ENCODE measurements around the gene UTS2B. TPM values are rescaled to one million over a fixed set of nuclear protein-coding genes. Genes with fewer than 3 reads are reported as not detected.

UTS2B gene
- total RNA-seq, 4 donors from 2014 or later = 0.27 to 3.4 (median 2.2) TPM; not detected in 1

GRCh38 chr3:191300422-191300821 lies 29.9 kb downstream of the UTS2B start:
- in situ Hi-C loops (cut with MboI; ENCODE audit: low pct_ligation_motif_present in 1 of 4, low pct_unique_long_range_greater_than_20kb in 1 of 4, low sequenced_read_pairs in 3 of 4) (no loop called here), intact Hi-C loops (cut with DNase I; ENCODE audit: low total_unique reads) (no loop called here)
- DNase-seq = no peak
- H3K27me3 ChIP-seq = no peaks in the 10 kb centered on the region
- H3K36me3 ChIP-seq = no peaks in the 10 kb centered on the region
- no peak for TF ChIP-seq POLR2AphosphoS5 (IDR thresholded peaks at IDR 0.05)
- no peak for TF ChIP-seq CTCF (IDR thresholded peaks at IDR 0.05)
- no peak for TF ChIP-seq POLR2A (IDR thresholded peaks at IDR 0.05)
- H3K27ac ChIP-seq = no peak overlapping the region
- H3K9me3 ChIP-seq = no peaks in the 10 kb centered on the region
- H3K4me3 ChIP-seq = no peak overlapping the region
- H3K4me1 ChIP-seq = peaks cover 0 to 6% (median 3%) of the 10 kb centered on the region in 4 donors
- WGBS, 2 donors (ENCODE audit: low coverage in 1 of 2) = 48 to 57% methylated on average over 1 of the region's 1 CpG

- intact Hi-C loops (cut with DNase I; ENCODE audit: low total_unique reads) = no loop called here
- Histone ChIP-seq H3K4me3 (no peak overlapping the region), H3K36me3 (no peaks in the 10 kb centered on the region), H3K4me1 (peaks cover 0 to 6% (median 3%) of the 10 kb centered on the region in 4 donors), H3K9me3 (no peaks in the 10 kb centered on the region), H3K27me3 (no peaks in the 10 kb centered on the region), H3K27ac (no peak overlapping the region)
- no peak for DNase-seq
- in situ Hi-C loops (cut with MboI; ENCODE audit: low pct_ligation_motif_present in 1 of 4, low pct_unique_long_range_greater_than_20kb in 1 of 4, low sequenced_read_pairs in 3 of 4) = no loop called here
- TF ChIP-seq CTCF (IDR thresholded peaks at IDR 0.05) (no peak), POLR2AphosphoS5 (IDR thresholded peaks at IDR 0.05) (no peak), EP300 (IDR thresholded peaks at IDR 0.05; ENCODE audit: low read depth) (no peak), POLR2A (IDR thresholded peaks at IDR 0.05) (no peak)
Measured at GRCh38 chr3:191298846-191299245, 31.5 kb downstream of the UTS2B start.

- Histone ChIP-seq H3K27me3 (no peaks in the 10 kb centered on the region), H3K9me3 (no peaks in the 10 kb centered on the region), H3K4me1 (no peaks in the 10 kb centered on the region), H3K27ac (no peak overlapping the region), H3K4me3 (no peak overlapping the region), H3K36me3 (no peaks in the 10 kb centered on the region)
- TF ChIP-seq CTCF (IDR thresholded peaks at IDR 0.05) (no peak), POLR2AphosphoS5 (IDR thresholded peaks at IDR 0.05) (no peak), POLR2A (IDR thresholded peaks at IDR 0.05) (no peak), EP300 (IDR thresholded peaks at IDR 0.05; ENCODE audit: low read depth) (no peak)
- WGBS, 2 donors (ENCODE audit: low coverage in 1 of 2) = 45 to 49% methylated on average over 4 of the region's 4 CpGs
- DNase-seq = peak; percentile 17
- intact Hi-C loops (cut with DNase I; ENCODE audit: low total_unique reads) = no loop called here
- in situ Hi-C loops (cut with MboI; ENCODE audit: low pct_ligation_motif_present in 1 of 4, low pct_unique_long_range_greater_than_20kb in 1 of 4, low sequenced_read_pairs in 3 of 4) = no loop called here
Measured at GRCh38 chr3:191296041-191296541, 34.2 kb downstream of the UTS2B start.

- Histone ChIP-seq H3K4me3 (no peak overlapping the region), H3K36me3 (no peaks in the 10 kb centered on the region), H3K4me1 (no peaks in the 10 kb centered on the region), H3K27ac (no peak overlapping the region), H3K27me3 (no peaks in the 10 kb centered on the region), H3K9me3 (no peaks in the 10 kb centered on the region)
- in situ Hi-C loops (cut with MboI; ENCODE audit: low pct_ligation_motif_present in 1 of 4, low pct_unique_long_range_greater_than_20kb in 1 of 4, low sequenced_read_pairs in 3 of 4) (no loop called here), intact Hi-C loops (cut with DNase I; ENCODE audit: low total_unique reads) (no loop called here)
- no peak for DNase-seq
- TF ChIP-seq POLR2A (IDR thresholded peaks at IDR 0.05) = no peak
- no peak for TF ChIP-seq POLR2AphosphoS5 (IDR thresholded peaks at IDR 0.05)
- TF ChIP-seq CTCF (IDR thresholded peaks at IDR 0.05) = no peak
- no peak for TF ChIP-seq EP300 (IDR thresholded peaks at IDR 0.05; ENCODE audit: low read depth)
- WGBS, 2 donors (ENCODE audit: low coverage in 1 of 2) = 90 to 100% methylated on average over 1 of the region's 1 CpG
Measured at GRCh38 chr3:191294291-191294690, 36.0 kb downstream of the UTS2B start.

All from transverse colon (tissue), 4 donors.